ENCODE results near the gene MALAT1. TPM values are rescaled to one million over a fixed set of nuclear protein-coding genes. Genes with fewer than 3 reads are reported as not detected.

MALAT1 gene
- total and polyA plus RNA-seq, 2 of the 13 experiments (the other 11 are each of a cell fraction or from before 2014, with no cell fraction given): 143 to 1,237 TPM

DNA sequence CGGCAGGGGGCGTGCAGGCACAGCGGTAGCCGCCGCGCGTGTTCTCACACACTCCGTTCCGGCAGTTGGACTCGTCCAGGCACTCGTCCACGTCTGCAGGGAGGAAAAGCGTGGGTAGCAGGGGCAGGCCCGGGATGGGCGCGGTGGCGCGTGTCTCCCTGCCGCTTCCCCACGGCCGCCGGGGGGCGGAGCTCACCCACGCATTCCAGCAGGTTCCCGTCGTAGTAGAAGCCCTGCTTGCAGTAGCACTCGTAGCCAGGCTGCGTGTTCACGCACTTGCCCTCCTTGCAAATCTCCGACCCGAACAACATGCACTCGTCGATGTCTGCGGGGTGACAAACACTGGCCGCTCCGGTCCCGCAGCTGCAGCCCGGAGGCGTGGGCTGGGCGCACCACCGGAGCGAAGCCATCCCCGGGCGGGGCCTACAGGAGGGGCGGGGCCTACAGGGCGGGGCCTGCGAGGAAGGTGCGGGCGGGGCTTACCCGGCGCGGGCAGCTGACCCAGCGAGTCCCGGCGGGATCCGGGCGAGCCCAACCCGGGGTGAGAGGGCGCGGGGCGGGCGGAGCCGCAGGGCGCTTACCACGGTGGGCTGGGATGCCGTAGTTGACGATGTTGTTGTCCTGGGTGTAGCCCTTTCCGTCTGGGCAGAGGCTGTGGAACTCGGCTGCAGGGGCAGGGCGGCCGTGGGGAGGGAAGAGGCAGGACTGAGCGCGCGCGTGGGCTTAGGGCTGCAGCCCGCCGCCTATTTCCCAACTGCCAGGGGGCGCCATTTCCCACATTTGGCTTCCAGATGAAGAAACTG is 41.6 kb downstream of the MALAT1 start (continued):
- TF ChIP-seq, protein P1, sequence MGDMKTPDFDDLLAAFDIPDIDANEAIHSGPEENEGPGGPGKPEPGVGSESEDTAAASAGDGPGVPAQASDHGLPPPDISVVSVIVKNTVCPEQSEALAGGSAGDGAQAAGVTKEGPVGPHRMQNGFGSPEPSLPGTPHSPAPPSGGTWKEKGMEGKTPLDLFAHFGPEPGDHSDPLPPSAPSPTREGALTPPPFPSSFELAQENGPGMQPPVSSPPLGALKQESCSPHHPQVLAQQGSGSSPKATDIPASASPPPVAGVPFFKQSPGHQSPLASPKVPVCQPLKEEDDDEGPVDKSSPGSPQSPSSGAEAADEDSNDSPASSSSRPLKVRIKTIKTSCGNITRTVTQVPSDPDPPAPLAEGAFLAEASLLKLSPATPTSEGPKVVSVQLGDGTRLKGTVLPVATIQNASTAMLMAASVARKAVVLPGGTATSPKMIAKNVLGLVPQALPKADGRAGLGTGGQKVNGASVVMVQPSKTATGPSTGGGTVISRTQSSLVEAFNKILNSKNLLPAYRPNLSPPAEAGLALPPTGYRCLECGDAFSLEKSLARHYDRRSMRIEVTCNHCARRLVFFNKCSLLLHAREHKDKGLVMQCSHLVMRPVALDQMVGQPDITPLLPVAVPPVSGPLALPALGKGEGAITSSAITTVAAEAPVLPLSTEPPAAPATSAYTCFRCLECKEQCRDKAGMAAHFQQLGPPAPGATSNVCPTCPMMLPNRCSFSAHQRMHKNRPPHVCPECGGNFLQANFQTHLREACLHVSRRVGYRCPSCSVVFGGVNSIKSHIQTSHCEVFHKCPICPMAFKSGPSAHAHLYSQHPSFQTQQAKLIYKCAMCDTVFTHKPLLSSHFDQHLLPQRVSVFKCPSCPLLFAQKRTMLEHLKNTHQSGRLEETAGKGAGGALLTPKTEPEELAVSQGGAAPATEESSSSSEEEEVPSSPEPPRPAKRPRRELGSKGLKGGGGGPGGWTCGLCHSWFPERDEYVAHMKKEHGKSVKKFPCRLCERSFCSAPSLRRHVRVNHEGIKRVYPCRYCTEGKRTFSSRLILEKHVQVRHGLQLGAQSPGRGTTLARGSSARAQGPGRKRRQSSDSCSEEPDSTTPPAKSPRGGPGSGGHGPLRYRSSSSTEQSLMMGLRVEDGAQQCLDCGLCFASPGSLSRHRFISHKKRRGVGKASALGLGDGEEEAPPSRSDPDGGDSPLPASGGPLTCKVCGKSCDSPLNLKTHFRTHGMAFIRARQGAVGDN (CRISPR knock-in tag; IDR thresholded peaks at IDR 0.05): peak; percentile 63
- TF ChIP-seq ZNF83 (CRISPR knock-in tag; IDR thresholded peaks at IDR 0.05; ENCODE audit: borderline replicate concordance) (no peak), RNF2 (conservative IDR thresholded peaks at IDR 0.05; ENCODE audit: low read depth) (no peak), ZNF784 (CRISPR knock-in tag; IDR thresholded peaks at IDR 0.05; ENCODE audit: borderline replicate concordance) (no peak), RAD21 (CRISPR knock-in tag; IDR thresholded peaks at IDR 0.05) (peak; percentile 93), CSRNP2 (CRISPR knock-in tag; conservative IDR thresholded peaks at IDR 0.05; ENCODE audit: low read depth) (no peak), ZNF142 (CRISPR knock-in tag; IDR thresholded peaks at IDR 0.05) (no peak), RFX5 (IDR thresholded peaks at IDR 0.05; ENCODE audit: low read depth, low read length) (no peak), NFRKB (IDR thresholded peaks at IDR 0.05) (no peak), ZNF782 (CRISPR knock-in tag; IDR thresholded peaks at IDR 0.05; ENCODE audit: borderline replicate concordance) (no peak), ZBTB37 (CRISPR knock-in tag; IDR thresholded peaks at IDR 0.05) (no peak), ZBTB7A (CRISPR knock-in tag; IDR thresholded peaks at IDR 0.05) (no peak), TCF7L2 (IDR thresholded peaks at IDR 0.05; ENCODE audit: low read depth, low read length) (no peak), RBFOX2 (IDR thresholded peaks at IDR 0.05; ENCODE audit: low read depth, low read length) (peak; percentile 56), STAG1 (CRISPR knock-in tag; IDR thresholded peaks at IDR 0.05) (peak; percentile 87)

All from HepG2 (cell line).